ENCODE results near the gene HCFC1R1.

HCFC1R1 gene

DNA sequence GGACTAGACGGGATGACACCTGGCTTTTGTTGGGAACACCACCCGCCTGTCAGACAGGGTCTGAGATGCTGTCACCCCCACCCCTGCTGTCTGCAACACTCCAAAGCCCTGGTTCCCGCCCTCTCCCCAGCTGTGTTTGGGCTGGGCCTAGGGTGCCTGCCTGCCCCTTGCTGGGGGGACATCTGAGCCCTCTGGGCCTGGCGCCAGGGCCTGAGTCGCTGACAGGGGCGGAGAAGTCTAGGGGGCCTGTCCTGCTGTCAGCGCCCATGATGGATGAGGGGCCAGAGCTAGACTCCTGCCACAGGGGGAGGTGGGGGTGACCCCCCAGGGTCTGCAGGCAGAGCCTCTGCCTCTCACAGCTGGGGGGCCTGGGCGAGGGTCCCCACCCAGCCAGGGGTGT, 35.9 kb downstream of the HCFC1R1 start:
- TF ChIP-seq CTCF (conservative IDR thresholded peaks at IDR 0.05; ENCODE audit: low read depth, low read length): no peak
- H3K4me3 ChIP-seq (ENCODE audit: low read length): no peak overlapping the region
- DNase-seq (ENCODE audit: low read depth): no peak

DNA sequence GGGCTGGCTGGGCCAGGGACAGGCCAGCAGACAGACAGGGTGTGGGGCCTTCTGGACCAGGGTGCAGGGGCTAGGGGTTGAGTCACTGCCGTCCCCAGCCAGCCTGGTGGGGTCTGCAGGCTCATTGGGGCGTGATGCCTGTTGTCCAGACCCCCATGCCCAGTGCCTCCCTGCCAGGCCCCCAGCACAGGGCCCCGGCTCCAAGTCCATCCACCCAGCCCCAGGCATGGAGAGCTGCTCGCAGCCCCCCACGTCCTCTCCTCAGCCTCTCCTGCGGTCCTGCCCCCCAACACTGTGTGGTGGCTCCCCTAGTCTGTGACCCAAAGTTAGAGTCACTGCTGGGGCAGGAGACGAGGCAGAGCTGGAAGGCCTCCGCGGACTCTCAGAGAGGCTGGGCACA, 36.5 kb downstream of the HCFC1R1 start:
- TF ChIP-seq CTCF (conservative IDR thresholded peaks at IDR 0.05; ENCODE audit: low read depth, low read length): no peak
- no peak overlapping the region for H3K4me3 ChIP-seq (ENCODE audit: low read length)
- DNase-seq (ENCODE audit: low read depth): no peak

DNA sequence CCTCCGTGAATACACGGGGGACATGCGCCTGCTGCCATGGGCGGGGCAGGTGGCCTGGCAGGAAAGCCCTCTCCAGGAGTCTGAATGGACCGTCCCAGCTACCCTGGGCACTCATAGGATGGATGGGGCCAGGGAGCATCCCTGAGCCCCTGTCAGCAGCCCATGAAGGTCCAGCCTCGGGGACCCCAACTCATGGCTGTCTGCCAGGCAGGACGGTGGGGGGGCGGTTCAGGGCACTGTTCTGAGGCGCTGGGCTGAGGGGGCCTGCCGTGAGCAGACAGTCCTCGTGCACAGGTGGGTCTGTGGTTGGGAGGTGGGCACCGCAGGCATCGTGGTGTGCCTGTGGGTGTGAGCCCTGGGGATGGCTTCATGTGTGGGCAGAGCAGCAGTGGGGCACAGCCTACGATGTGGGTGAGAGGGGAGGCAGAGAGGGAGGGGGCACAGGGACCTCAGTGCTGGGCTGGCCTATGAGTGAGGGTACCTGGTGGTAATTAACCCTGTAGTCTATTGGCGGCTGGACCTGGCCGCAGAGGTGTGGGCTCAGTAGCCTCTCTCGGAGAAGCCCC, 37.0 kb downstream of the HCFC1R1 start:
- no peak for DNase-seq (ENCODE audit: low read depth)
- H3K4me3 ChIP-seq (ENCODE audit: low read length): no peak overlapping the region

GRCh38 chr16:2985893-2986355, 37.8 kb downstream of the HCFC1R1 start:
- TF ChIP-seq CTCF (conservative IDR thresholded peaks at IDR 0.05; ENCODE audit: low read depth, low read length): no peak
- DNase-seq (ENCODE audit: low read depth): no peak
- no peak overlapping the region for H3K4me3 ChIP-seq (ENCODE audit: low read length)

More for the DNA sequence above, 37.0 kb downstream of the HCFC1R1 start:
- TF ChIP-seq CTCF (conservative IDR thresholded peaks at IDR 0.05; ENCODE audit: low read depth, low read length): no peak

GRCh38 chr16:2985462-2985861, 38.3 kb downstream of the HCFC1R1 start:
- DNase-seq (ENCODE audit: low read depth): no peak
- H3K4me3 ChIP-seq (ENCODE audit: low read length): no peak overlapping the region
- TF ChIP-seq CTCF (conservative IDR thresholded peaks at IDR 0.05; ENCODE audit: low read depth, low read length): no peak

GRCh38 chr16:2983706-2984136, 40.0 kb downstream of the HCFC1R1 start:
- TF ChIP-seq CTCF (conservative IDR thresholded peaks at IDR 0.05; ENCODE audit: low read depth, low read length): peak; percentile 67
- DNase-seq (ENCODE audit: low read depth): no peak
- peak overlapping the region; percentile 17 for H3K4me3 ChIP-seq (ENCODE audit: low read length)

GRCh38 chr16:2982402-2982801, 41.3 kb downstream of the HCFC1R1 start:
- TF ChIP-seq CTCF (conservative IDR thresholded peaks at IDR 0.05; ENCODE audit: low read depth, low read length): no peak
- DNase-seq (ENCODE audit: low read depth): no peak
- H3K4me3 ChIP-seq (ENCODE audit: low read length): no peak overlapping the region
